ENCODE data around the gene RBMS3.
"Not testable (repeated sequence)": the region's sequence is repeated elsewhere in the genome, so short reads cannot be mapped to it uniquely, and the experiment has no call there.

RBMS3 gene

GRCh38 chr3:29311795-29312194, 30.9 kb downstream of the RBMS3 start:
- DNase-seq (ENCODE audit: low spot score) = no peak

- DNase-seq (ENCODE audit: low spot score) = no peak
Measured at GRCh38 chr3:29312395-29312794, 31.5 kb downstream of the RBMS3 start.

- no peak for DNase-seq (ENCODE audit: low spot score)
Measured at GRCh38 chr3:29312960-29313452, 32.1 kb downstream of the RBMS3 start.

GRCh38 chr3:29313981-29314726, 33.3 kb downstream of the RBMS3 start:
- DNase-seq (ENCODE audit: low spot score) = no peak

GRCh38 chr3:29314727-29315088, 33.8 kb downstream of the RBMS3 start:
- DNase-seq (ENCODE audit: low spot score) = no peak

- no peak for DNase-seq (ENCODE audit: low spot score)
Measured at GRCh38 chr3:29317659-29318173, 36.8 kb downstream of the RBMS3 start.

- DNase-seq (ENCODE audit: low spot score) = no peak
Measured at GRCh38 chr3:29318251-29318650, 37.4 kb downstream of the RBMS3 start.

GRCh38 chr3:29319262-29319661, 38.4 kb downstream of the RBMS3 start:
- no peak for DNase-seq (ENCODE audit: low spot score)

GRCh38 chr3:29319798-29320197, 38.9 kb downstream of the RBMS3 start:
- no peak for DNase-seq (ENCODE audit: low spot score)

- DNase-seq (ENCODE audit: low spot score) = no peak
Measured at GRCh38 chr3:29322586-29322985, 41.7 kb downstream of the RBMS3 start.

GRCh38 chr3:29324180-29324651, 43.3 kb downstream of the RBMS3 start:
- DNase-seq (ENCODE audit: low spot score) = peak; percentile 67

- not testable (repeated sequence) for DNase-seq (ENCODE audit: low spot score)
Measured at GRCh38 chr3:29326540-29326939, 45.7 kb downstream of the RBMS3 start.

GRCh38 chr3:29329986-29330890, 49.4 kb downstream of the RBMS3 start:
- no peak for DNase-seq (ENCODE audit: low spot score)

GRCh38 chr3:29331035-29331434, 50.2 kb downstream of the RBMS3 start:
- DNase-seq (ENCODE audit: low spot score) = no peak

GRCh38 chr3:29331456-29332194, 50.8 kb downstream of the RBMS3 start:
- DNase-seq (ENCODE audit: low spot score) = no peak

- no peak for DNase-seq (ENCODE audit: low spot score)
Measured at GRCh38 chr3:29332195-29332637, 51.3 kb downstream of the RBMS3 start.

GRCh38 chr3:29333576-29333975, 52.7 kb downstream of the RBMS3 start:
- no peak for DNase-seq (ENCODE audit: low spot score)

- no peak for DNase-seq (ENCODE audit: low spot score)
Measured at GRCh38 chr3:29334706-29335105, 53.8 kb downstream of the RBMS3 start.

- DNase-seq (ENCODE audit: low spot score) = peak; percentile 63
Measured at GRCh38 chr3:29335438-29335837, 54.6 kb downstream of the RBMS3 start.

- no peak for DNase-seq (ENCODE audit: low spot score)
Measured at GRCh38 chr3:29335943-29336342, 55.1 kb downstream of the RBMS3 start.

GRCh38 chr3:29337565-29337964, 56.7 kb downstream of the RBMS3 start:
- peak; percentile 58 for DNase-seq (ENCODE audit: low spot score)
